Kidney (tissue), 14 donors: ENCODE data around the gene CDK10. TPM values are rescaled to one million over a fixed set of nuclear protein-coding genes. Genes with fewer than 3 reads are reported as not detected.

Experiments used
- DNase-seq, 5 donors: peaks; one replicate each; pipeline ENCODE4 v3.0.0-alpha.2; 2013 to 2020
- FAIRE-seq: peaks from 2 replicates; lab custom pipeline; 2012; peaks lifted over from hg19 to GRCh38; lab: Jason Lieb, UNC
- H3K27ac ChIP-seq, 2 donors: one replicate each; pipeline ENCODE4 v1.7.0; 2013; ENCODE audit warnings: low read depth in 2 of 2, low read length in 2 of 2, inconsistent platforms in 1 of 2
- H3K27me3 ChIP-seq: one replicate; pipeline ENCODE4 v1.7.1; 2013; ENCODE audit warnings: low read length, inconsistent platforms; ENCODE audit not compliant: control insufficient read depth, insufficient read depth
- H3K36me3 ChIP-seq, 3 donors: one replicate each; pipeline versions ENCODE4 v1.7.0 to v1.7.1; 2013; ENCODE audit warnings: low read length in 3 of 3, control low read depth in 1 of 3, inconsistent platforms in 1 of 3; ENCODE audit not compliant: insufficient read depth in 3 of 3, control insufficient read depth in 2 of 3
- H3K4me1 ChIP-seq, 3 donors: one replicate each; pipeline versions ENCODE4 v1.7.0 to v1.7.1; 2013; ENCODE audit warnings: low read length in 3 of 3, inconsistent platforms in 1 of 3, low read depth in 1 of 3; ENCODE audit not compliant: control insufficient read depth in 2 of 3, insufficient read depth in 2 of 3
- H3K4me3 ChIP-seq, 3 donors: one replicate each; pipeline versions ENCODE4 v1.7.0 to v1.8.1; 2013; ENCODE audit warnings: low read length in 3 of 3, control low read depth in 1 of 3, inconsistent platforms in 1 of 3
- H3K9ac ChIP-seq, 3 donors: one replicate each; pipeline versions ENCODE4 v1.7.0 to v1.7.1; 2013; ENCODE audit warnings: low read length in 3 of 3, control low read depth in 1 of 3, inconsistent platforms in 1 of 3
- H3K9me3 ChIP-seq, 3 donors: one replicate each; pipeline versions ENCODE4 v1.7.0 to v1.7.1; 2013; ENCODE audit warnings: low read length in 3 of 3, control low read depth in 1 of 3, inconsistent platforms in 1 of 3; ENCODE audit not compliant: control insufficient read depth in 2 of 3, insufficient read depth in 1 of 3
- CTCF ChIP-seq: IDR thresholded peaks from 3 replicates; pipeline ENCODE4 v1.5.1; 2012; ENCODE audit warnings: mild to moderate bottlenecking, moderate library complexity, borderline replicate concordance; ENCODE audit not compliant: insufficient read depth; ENCODE audit errors: extremely low read depth
- intact Hi-C: fragments of 100-400 bp; cut with DNase I; formaldehyde crosslinking; loops from one replicate; pipeline ENCODE4 v1.11.1; 2022
- polyA plus RNA-seq: library from polyadenylated mRNA; stranded (reverse); fragments of 350-450 nt; fragmentation: Illumina TruSeq; extraction: RNeasy Lipid Tissue Mini Kit (QIAGEN cat#74804); gene quantifications from one replicate; pipeline ENCODE4 v1.2.3, GENCODE V29; 2014; ENCODE audit warnings: low read depth, low replicate concordance; ENCODE audit not compliant: insufficient read depth
- total RNA-seq: library from RNA; stranded (reverse); fragmentation: NEBNext Ultra II Directional; extraction: Animal tissue kit (Norgen Biotek cat#: 25700); gene quantifications from one replicate; pipeline ENCODE4 v1.2.1, GENCODE V29; 2021
- donor health status: control.
- donor health status: control.
- donor health status: control.
- donor health status: control.
- donor health status: control.
- donor health status: DM: yes; HTN: yes; CAD: no.
- donor health status: Normal renal cell carcinoma (clear cell type).

Gene CDK10
- total and polyA plus RNA-seq, 2 donors from 2014 or later, result 82.6 to 118 TPM

- no peak for DNase-seq
- no peak for FAIRE-seq
- peaks cover 0 to 2% (median 0%) of the 10 kb centered on the region in 3 donors for H3K36me3 ChIP-seq
These were observed 58.3 kb downstream of the CDK10 start for GRCh38 chr16:89744813-89745212.

More at GRCh38 chr16:89744813-89745212, 58.3 kb downstream of the CDK10 start:
- Histone ChIP-seq H3K9ac (no peak overlapping the region), H3K27me3 (no peaks in the 10 kb centered on the region), H3K9me3 (no peaks in the 10 kb centered on the region), H3K4me3 (no peak overlapping the region), H3K4me1 (no peaks in the 10 kb centered on the region), H3K27ac (no peak overlapping the region)
- intact Hi-C loops, result no loop called here
- TF ChIP-seq CTCF, result no peak

Other genes with a start within 250 kb of the CDK10 start
- 154 TPM for gene ANKRD11, start 196.1 kb upstream of the CDK10 start, total RNA-seq
- gene ANKRD11, start 196.1 kb upstream of the CDK10 start, polyA plus RNA-seq, result 36.2 TPM
- 108 TPM for gene SPG7, start 178.3 kb upstream of the CDK10 start, total RNA-seq
- 71.0 TPM for gene SPG7, start 178.3 kb upstream of the CDK10 start, polyA plus RNA-seq
- 1,694 TPM for gene RPL13, start 126.0 kb upstream of the CDK10 start, total RNA-seq
- gene RPL13, start 126.0 kb upstream of the CDK10 start, polyA plus RNA-seq, result 3,146 TPM
- gene CPNE7, start 110.9 kb upstream of the CDK10 start, total RNA-seq, result 13.7 TPM
- gene CPNE7, start 110.9 kb upstream of the CDK10 start, polyA plus RNA-seq, result 1.5 TPM
- gene DPEP1, start 73.0 kb upstream of the CDK10 start, total RNA-seq, result 24.2 TPM
- gene DPEP1, start 73.0 kb upstream of the CDK10 start, polyA plus RNA-seq, result 433 TPM
- 96.1 TPM for gene CHMP1A, start 29.0 kb upstream of the CDK10 start, total RNA-seq
- 71.3 TPM for gene CHMP1A, start 29.0 kb upstream of the CDK10 start, polyA plus RNA-seq
- gene SPATA33, start 28.9 kb upstream of the CDK10 start, total RNA-seq, result 16.3 TPM
- 13.4 TPM for gene SPATA33, start 28.9 kb upstream of the CDK10 start, polyA plus RNA-seq
- gene SPATA2L, start 15.0 kb downstream of the CDK10 start, total RNA-seq, result 15.1 TPM
- gene SPATA2L, start 15.0 kb downstream of the CDK10 start, polyA plus RNA-seq, result 12.6 TPM
- 24.4 TPM for gene VPS9D1, start 34.2 kb downstream of the CDK10 start, total RNA-seq
- 18.3 TPM for gene VPS9D1, start 34.2 kb downstream of the CDK10 start, polyA plus RNA-seq
- gene ZNF276, start 34.8 kb downstream of the CDK10 start, total RNA-seq, result 35.4 TPM
- gene ZNF276, start 34.8 kb downstream of the CDK10 start, polyA plus RNA-seq, result 16.4 TPM
- gene FANCA, start 130.0 kb downstream of the CDK10 start, total RNA-seq, result 8.9 TPM
- gene FANCA, start 130.0 kb downstream of the CDK10 start, polyA plus RNA-seq, result 2.2 TPM
- gene SPIRE2, start 141.8 kb downstream of the CDK10 start, total RNA-seq, result 6.5 TPM
- gene SPIRE2, start 141.8 kb downstream of the CDK10 start, polyA plus RNA-seq, result 2.9 TPM
- 209 TPM for gene TCF25, start 186.9 kb downstream of the CDK10 start, total RNA-seq
- 157 TPM for gene TCF25, start 186.9 kb downstream of the CDK10 start, polyA plus RNA-seq
- 13.5 TPM for gene MC1R, start 232.2 kb downstream of the CDK10 start, total RNA-seq
- gene MC1R, start 232.2 kb downstream of the CDK10 start, polyA plus RNA-seq, result 2.1 TPM
- gene TUBB3, start 236.7 kb downstream of the CDK10 start, total RNA-seq, result 35.0 TPM
- 3.4 TPM for gene TUBB3, start 236.7 kb downstream of the CDK10 start, polyA plus RNA-seq